A673 (cell line): ENCODE measurements around the gene PDE4B. TPM values are rescaled to one million over a fixed set of nuclear protein-coding genes. Genes with fewer than 3 reads are reported as not detected.

Experiments used
- BruUV-seq: library from RNA; stranded (reverse); fragments of 400-500 nt; replicated peaks from 2 replicates; lab custom pipeline; 2021; lab: Mats Ljungman, UMichigan
- CTCF ChIA-PET: fragments of 300-600 bp; sonication (Branson Sonifier 250); formaldehyde crosslinking; loops from one replicate; lab custom pipeline; 2022; ENCODE audit warnings: antibody characterized with exemption; lab: Charles Lee
- POLR2A ChIA-PET: fragments of 300-600 bp; sonication (Branson Sonifier 250); formaldehyde crosslinking; loops from one replicate; lab custom pipeline; 2022; ENCODE audit warnings: antibody characterized with exemption; ENCODE audit not compliant: low non-redundant PET; lab: Charles Lee
- DNase-seq: peaks from one replicate; pipeline ENCODE4 v3.0.0-alpha.2; 2015; ENCODE audit warnings: low spot score
- H3K27ac ChIP-seq: fragments of 200-600 bp; sonication (generic); 2 replicates; pipeline ENCODE4 v1.5.1; 2016; ENCODE audit warnings: mixed run types, low read depth, mild to moderate bottlenecking, mixed read lengths, antibody characterized with exemption, low read length; ENCODE audit not compliant: poor library complexity, severe bottlenecking
- H3K27me3 ChIP-seq: fragments of 200-600 bp; sonication (generic); replicated peaks from 2 replicates; pipeline ENCODE4 v1.6.1; 2017; ENCODE audit warnings: mixed run types, low read depth, mild to moderate bottlenecking, mixed read lengths, antibody characterized with exemption, low read length; ENCODE audit not compliant: insufficient read depth, poor library complexity
- H3K36me3 ChIP-seq: fragments of 200-600 bp; sonication (generic); 2 replicates; pipeline ENCODE4 v1.6.1; 2016; ENCODE audit warnings: mixed run types, mild to moderate bottlenecking, mixed read lengths, antibody characterized with exemption, low read length; ENCODE audit not compliant: insufficient read depth, poor library complexity, severe bottlenecking
- H3K4me1 ChIP-seq: fragments of 200-600 bp; sonication (generic); 2 replicates; pipeline ENCODE4 v1.6.1; 2017; ENCODE audit warnings: mixed run types, mild to moderate bottlenecking, mixed read lengths, antibody characterized with exemption, low read length; ENCODE audit not compliant: insufficient read depth, poor library complexity, severe bottlenecking
- H3K4me3 ChIP-seq: fragments of 200-600 bp; sonication (generic); 2 replicates; pipeline ENCODE4 v1.5.1; 2016; ENCODE audit warnings: low read depth, mixed run types, mild to moderate bottlenecking, mixed read lengths, low read length; ENCODE audit not compliant: poor library complexity, severe bottlenecking
- H3K9me3 ChIP-seq: fragments of 200-600 bp; sonication (generic); 2 replicates; pipeline ENCODE4 v1.6.1; 2016; ENCODE audit warnings: mixed run types, low read depth, mild to moderate bottlenecking, mixed read lengths, antibody characterized with exemption, low read length; ENCODE audit not compliant: poor library complexity, severe bottlenecking
- EZH2 ChIP-seq: fragments of 200-600 bp; sonication (generic); IDR thresholded peaks from 2 replicates; pipeline ENCODE4 v1.6.1; 2017; ENCODE audit warnings: borderline replicate concordance, low read depth, mild to moderate bottlenecking, mixed read lengths, antibody characterized with exemption, low read length; ENCODE audit not compliant: poor library complexity, severe bottlenecking
- intact Hi-C: fragments of 100-400 bp; cut with micrococcal nuclease; formaldehyde crosslinking; loops from one replicate; pipeline ENCODE4 v1.10.0; 2022; ENCODE audit not compliant: unreplicated experiment
- total RNA-seq: library from RNA; stranded (reverse); gene quantifications from 2 replicates; pipeline ENCODE4 v1.2.3, GENCODE V29; 2021
- TF ChIP-seq, protein P1 (sequence below): fragments of 300-800, 200-600 bp; sonication (generic); conservative IDR thresholded peaks from 2 replicates; pipeline ENCODE4 v1.5.1; 2017; ENCODE audit warnings: low read depth, mild to moderate bottlenecking, antibody characterized with exemption, low read length, moderate library complexity, mixed read lengths

The PDE4B gene
- total RNA-seq, 1 experiment from 2014 or later, result 20.0 TPM

DNA sequence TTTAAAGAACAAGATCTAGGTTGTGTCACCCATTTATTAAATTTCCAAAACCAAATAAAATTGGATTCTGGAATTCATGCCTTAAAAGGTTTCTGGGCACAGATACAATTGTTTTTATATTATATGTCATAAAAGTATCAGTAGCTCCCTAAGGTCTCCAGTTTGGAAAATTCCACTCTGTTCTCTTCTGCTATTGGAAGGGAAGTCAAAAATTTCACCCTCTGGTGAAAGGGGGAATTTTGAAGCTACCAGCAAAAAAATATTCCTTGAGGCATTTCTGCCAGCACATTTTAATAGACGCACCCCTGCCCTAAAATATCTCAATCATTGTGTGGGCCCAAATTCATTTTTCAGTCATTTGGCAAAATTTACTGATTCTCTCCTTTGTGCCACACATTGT is 455.6 kb downstream of the PDE4B start:
- Histone ChIP-seq H3K27ac (no peak overlapping the region), H3K4me1 (peaks cover 82% of the 10 kb centered on the region), H3K36me3 (no peaks in the 10 kb centered on the region), H3K9me3 (no peaks in the 10 kb centered on the region), H3K27me3 (no peaks in the 10 kb centered on the region), H3K4me3 (no peak overlapping the region)
- DNase-seq, result no peak
- intact Hi-C loops, result loop anchor here (10.0 kb wide), 1 partner anchor 1013 kb away; no protein-coding TSS in a partner anchor
- TF ChIP-seq, protein P1, sequence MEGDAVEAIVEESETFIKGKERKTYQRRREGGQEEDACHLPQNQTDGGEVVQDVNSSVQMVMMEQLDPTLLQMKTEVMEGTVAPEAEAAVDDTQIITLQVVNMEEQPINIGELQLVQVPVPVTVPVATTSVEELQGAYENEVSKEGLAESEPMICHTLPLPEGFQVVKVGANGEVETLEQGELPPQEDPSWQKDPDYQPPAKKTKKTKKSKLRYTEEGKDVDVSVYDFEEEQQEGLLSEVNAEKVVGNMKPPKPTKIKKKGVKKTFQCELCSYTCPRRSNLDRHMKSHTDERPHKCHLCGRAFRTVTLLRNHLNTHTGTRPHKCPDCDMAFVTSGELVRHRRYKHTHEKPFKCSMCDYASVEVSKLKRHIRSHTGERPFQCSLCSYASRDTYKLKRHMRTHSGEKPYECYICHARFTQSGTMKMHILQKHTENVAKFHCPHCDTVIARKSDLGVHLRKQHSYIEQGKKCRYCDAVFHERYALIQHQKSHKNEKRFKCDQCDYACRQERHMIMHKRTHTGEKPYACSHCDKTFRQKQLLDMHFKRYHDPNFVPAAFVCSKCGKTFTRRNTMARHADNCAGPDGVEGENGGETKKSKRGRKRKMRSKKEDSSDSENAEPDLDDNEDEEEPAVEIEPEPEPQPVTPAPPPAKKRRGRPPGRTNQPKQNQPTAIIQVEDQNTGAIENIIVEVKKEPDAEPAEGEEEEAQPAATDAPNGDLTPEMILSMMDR, result no peak
- no peak for TF ChIP-seq EZH2
- no TSS peak for BruUV-seq
- ChIA-PET POLR2A (no interaction called here), CTCF (interaction anchor here (0.9 kb wide), 1 partner anchor 198 kb away, joined by 4 read pairs; no protein-coding TSS in a partner anchor)

DNA sequence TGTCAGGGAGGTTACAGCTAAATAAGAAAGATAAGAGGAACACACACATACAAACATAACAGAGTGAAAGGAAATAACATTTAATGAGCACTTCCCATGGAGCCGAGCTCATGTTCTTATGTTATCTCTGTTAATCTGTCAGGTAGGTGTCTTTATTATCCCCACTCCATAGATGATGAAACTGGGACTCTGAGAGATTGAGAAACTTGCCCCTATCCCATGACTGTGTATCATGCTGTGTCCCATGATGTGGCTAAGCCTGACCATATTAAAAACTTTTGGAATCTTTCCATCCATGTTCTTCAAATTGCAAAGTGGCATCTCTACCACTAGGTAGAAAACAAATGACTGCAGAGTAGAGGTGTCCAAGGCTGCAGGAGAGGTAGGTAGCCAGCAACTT is 456.1 kb downstream of the PDE4B start:
- Histone ChIP-seq H3K36me3 (no peaks in the 10 kb centered on the region), H3K27ac (no peak overlapping the region), H3K4me3 (no peak overlapping the region), H3K9me3 (no peaks in the 10 kb centered on the region), H3K27me3 (no peaks in the 10 kb centered on the region), H3K4me1 (peaks cover 80% of the 10 kb centered on the region)
- TF ChIP-seq, protein P1, result no peak
- no peak for TF ChIP-seq EZH2
- POLR2A ChIA-PET, result no interaction called here
- DNase-seq, result no peak
- CTCF ChIA-PET, result interaction anchor here (0.9 to 2.2 kb wide), 2 partner anchors 198 kb away, joined by 4 to 6 read pairs; no protein-coding TSS in a partner anchor
- intact Hi-C loops, result loop anchor here (10.0 kb wide), 1 partner anchor 1014 kb away; no protein-coding TSS in a partner anchor
- BruUV-seq, result no TSS peak

DNA sequence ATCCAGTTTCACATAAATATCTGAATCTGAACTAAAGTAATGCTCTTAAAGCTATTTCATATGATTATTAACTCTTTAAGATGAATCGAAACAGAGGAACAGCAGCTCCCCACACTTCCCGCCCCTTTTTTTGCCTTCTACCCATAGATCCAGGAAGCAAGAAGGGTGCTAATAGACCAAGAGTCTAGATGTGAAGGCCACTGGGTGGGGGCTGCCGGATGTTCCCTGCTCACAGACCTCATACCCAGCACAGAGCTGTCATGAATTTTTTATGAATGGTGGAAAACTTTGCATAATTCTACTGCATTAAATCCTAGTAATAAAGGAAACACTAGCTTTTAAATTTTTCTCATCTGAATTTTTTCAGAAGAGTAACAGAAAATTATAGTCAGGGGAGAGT is 457.4 kb downstream of the PDE4B start:
- POLR2A ChIA-PET, result no interaction called here
- DNase-seq, result peak; percentile 82
- TF ChIP-seq EZH2, result no peak
- intact Hi-C loops, result loop anchor here (5.0 kb wide), 1 partner anchor 82 kb away; no protein-coding TSS in a partner anchor
- H3K4me1 ChIP-seq, result peaks cover 75% of the 10 kb centered on the region
- no peak overlapping the region for H3K4me3 ChIP-seq
- BruUV-seq, result no TSS peak
- no peaks in the 10 kb centered on the region for H3K9me3 ChIP-seq
- H3K27ac ChIP-seq, result peak overlapping the region; percentile 71
- CTCF ChIA-PET, result interaction anchor here (2.2 kb wide), 1 partner anchor 197 kb away, joined by 6 read pairs; no protein-coding TSS in a partner anchor
- no peaks in the 10 kb centered on the region for H3K27me3 ChIP-seq
- H3K36me3 ChIP-seq, result no peaks in the 10 kb centered on the region

DNA sequence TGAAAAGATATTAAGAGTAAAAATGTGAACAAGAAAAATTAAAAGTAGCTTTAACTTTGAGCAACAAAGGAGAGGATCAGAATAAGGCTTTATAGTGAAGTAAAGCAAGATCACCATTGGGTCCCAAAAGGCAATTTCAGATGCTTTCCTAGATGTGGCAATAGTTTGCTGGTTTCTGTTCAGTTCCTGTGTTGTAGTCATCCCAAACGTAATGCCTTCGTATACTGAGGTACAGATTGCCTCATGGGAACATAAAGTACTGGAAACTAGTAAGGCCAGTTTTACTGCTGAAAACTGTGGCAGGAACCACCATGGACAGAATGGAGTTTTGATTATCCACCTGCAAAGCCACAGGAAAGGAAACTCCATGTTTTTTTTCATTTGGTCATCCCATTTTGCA is 457.8 kb downstream of the PDE4B start:
- H3K4me3 ChIP-seq, result no peak overlapping the region
- BruUV-seq, result no TSS peak
- H3K9me3 ChIP-seq, result no peaks in the 10 kb centered on the region
- POLR2A ChIA-PET, result no interaction called here
- CTCF ChIA-PET, result interaction anchor here (2.2 kb wide), 1 partner anchor 196 kb away, joined by 6 read pairs; no protein-coding TSS in a partner anchor
- no peaks in the 10 kb centered on the region for H3K36me3 ChIP-seq
- TF ChIP-seq, protein P1, result no peak
- no peak for TF ChIP-seq EZH2
- H3K27ac ChIP-seq, result peak overlapping the region; percentile 71
- intact Hi-C loops, result loop anchor here (5.0 kb wide), 1 partner anchor 82 kb away; no protein-coding TSS in a partner anchor
- H3K27me3 ChIP-seq, result no peaks in the 10 kb centered on the region
- H3K4me1 ChIP-seq, result peaks cover 71% of the 10 kb centered on the region
- DNase-seq, result peak; percentile 61
